Ishikawa (cell line): ENCODE results near the gene MRPS12.

Source experiments
- CEBPB ChIP-seq: IDR thresholded peaks from 2 replicates; pipeline ENCODE4 v1.6.1; 2012
- CREB1 ChIP-seq: IDR thresholded peaks from 2 replicates; pipeline ENCODE4 v1.6.1; 2012; ENCODE audit warnings: low read depth
- EGR1 ChIP-seq: IDR thresholded peaks from 2 replicates; pipeline ENCODE4 v1.6.1; 2012
- EP300 ChIP-seq: IDR thresholded peaks from 2 replicates; pipeline ENCODE4 v1.6.1; 2012; ENCODE audit warnings: borderline replicate concordance
- FOXM1 ChIP-seq: IDR thresholded peaks from 2 replicates; pipeline ENCODE4 v1.6.1; 2012; ENCODE audit warnings: low read depth, borderline replicate concordance
- MAX ChIP-seq: IDR thresholded peaks from 2 replicates; pipeline ENCODE4 v1.6.1; 2012
- RAD21 ChIP-seq: IDR thresholded peaks from 2 replicates; pipeline ENCODE4 v1.6.1; 2012; ENCODE audit warnings: low read depth
- REST ChIP-seq: IDR thresholded peaks from 2 replicates; pipeline ENCODE4 v1.6.1; 2012; ENCODE audit warnings: low read depth, mild to moderate bottlenecking
- TAF1 ChIP-seq: IDR thresholded peaks from 2 replicates; pipeline ENCODE4 v1.6.1; 2012; ENCODE audit warnings: low read depth, mild to moderate bottlenecking
- TEAD4 ChIP-seq: IDR thresholded peaks from 2 replicates; pipeline ENCODE4 v1.6.1; 2012
- USF1 ChIP-seq: IDR thresholded peaks from 2 replicates; pipeline ENCODE4 v1.6.1; 2012
- YY1 ChIP-seq: IDR thresholded peaks from 2 replicates; pipeline ENCODE4 v1.6.1; 2012; ENCODE audit warnings: low read depth
- ZBTB7A ChIP-seq: IDR thresholded peaks from 2 replicates; pipeline ENCODE4 v1.6.1; 2012; ENCODE audit warnings: low read depth

GRCh38 chr19:38977445-38978325 lies 46.9 kb downstream of the MRPS12 start:
- TF ChIP-seq TAF1 (no peak), EP300 (no peak), TEAD4 (no peak), RAD21 (no peak), MAX (no peak), FOXM1 (no peak), ZBTB7A (no peak), REST (no peak), YY1 (no peak), CREB1 (no peak), USF1 (no peak), CEBPB (no peak), EGR1 (no peak)
